Measurements from ENCODE around the gene SLC11A2. TPM values are rescaled to one million over a fixed set of nuclear protein-coding genes. Genes with fewer than 3 reads are reported as not detected.
A peak's percentile ranks its signal among the peaks of the same experiment; 100 is the strongest.

SLC11A2 gene
- total RNA-seq, 4 donors from 2014 or later, result 24.9 to 47.1 (median 32.4) TPM

GRCh38 chr12:51047655-51048540 is 21.7 kb upstream of the SLC11A2 start, which contains the start of gene LETMD1:
TSS of gene LETMD1 (plus strand) at chr12:51048327. CDS start at chr12:51048357, 30 bp downstream.
- H3K4me1 ChIP-seq, result peaks cover 9 to 37% (median 14%) of the 10 kb centered on the region in 3 donors
- ATAC-seq, result peak; percentile 100
- H3K36me3 ChIP-seq, result peaks cover 0 to 29% of the 10 kb centered on the region in 2 donors
- TF ChIP-seq CTCF (IDR thresholded peaks at IDR 0.05) (peak; percentile 76 to 97 (median 86)), POLR2AphosphoS5 (IDR thresholded peaks at IDR 0.05) (peak; percentile 77), EP300 (IDR thresholded peaks at IDR 0.05) (no peak), POLR2A (IDR thresholded peaks at IDR 0.05) (peak; percentile 32 to 64)
- H3K9me3 ChIP-seq, result no peaks in the 10 kb centered on the region
- peak within 1 kb of the TSS; percentile 67 to 98 (median 94) for H3K27ac ChIP-seq
- WGBS, 2 donors (ENCODE audit: low coverage in 1 of 2), result 5 to 9% methylated on average over 11 to 27 of the region's 51 CpGs
- H3K27me3 ChIP-seq, result no peaks in the 10 kb centered on the region
- H3K4me3 ChIP-seq, result peak within 1 kb of the TSS; percentile 72 to 74

GRCh38 chr12:51036279-51036678 is 10.1 kb upstream of the SLC11A2 start:
- Histone ChIP-seq H3K36me3 (no peaks in the 10 kb centered on the region), H3K4me3 (no peak overlapping the region), H3K9me3 (no peaks in the 10 kb centered on the region), H3K27me3 (no peaks in the 10 kb centered on the region), H3K4me1 (no peaks in the 10 kb centered on the region), H3K27ac (no peak overlapping the region)
- ATAC-seq, result no peak
- WGBS, 2 donors (ENCODE audit: low coverage in 1 of 2), result 65 to 82% methylated on average over 3 of the region's 3 CpGs
- TF ChIP-seq POLR2AphosphoS5 (IDR thresholded peaks at IDR 0.05), result no peak
- TF ChIP-seq POLR2A (IDR thresholded peaks at IDR 0.05), result no peak
- no peak for TF ChIP-seq EP300 (IDR thresholded peaks at IDR 0.05)
- no peak for TF ChIP-seq CTCF (IDR thresholded peaks at IDR 0.05)

- TF ChIP-seq POLR2AphosphoS5 (IDR thresholded peaks at IDR 0.05) (no peak), CTCF (IDR thresholded peaks at IDR 0.05) (no peak), EP300 (IDR thresholded peaks at IDR 0.05) (no peak), POLR2A (IDR thresholded peaks at IDR 0.05) (no peak)
- no peaks in the 10 kb centered on the region for H3K4me1 ChIP-seq
- no peak for ATAC-seq
- H3K9me3 ChIP-seq, result no peaks in the 10 kb centered on the region
- H3K27ac ChIP-seq, result no peak overlapping the region
- no peak overlapping the region for H3K4me3 ChIP-seq
- no peaks in the 10 kb centered on the region for H3K27me3 ChIP-seq
- no peaks in the 10 kb centered on the region for H3K36me3 ChIP-seq
- 84 to 88% methylated on average over 3 to 4 of the region's 4 CpGs for WGBS, 2 donors (ENCODE audit: low coverage in 1 of 2)
Measured at GRCh38 chr12:51033457-51034089, 7.4 kb upstream of the SLC11A2 start.

- no peak overlapping the region for H3K4me3 ChIP-seq
- H3K9me3 ChIP-seq, result no peaks in the 10 kb centered on the region
- no peaks in the 10 kb centered on the region for H3K4me1 ChIP-seq
- H3K27ac ChIP-seq, result no peak overlapping the region
- TF ChIP-seq CTCF (IDR thresholded peaks at IDR 0.05) (no peak), POLR2A (IDR thresholded peaks at IDR 0.05) (no peak)
- no peaks in the 10 kb centered on the region for H3K27me3 ChIP-seq
- no peaks in the 10 kb centered on the region for H3K36me3 ChIP-seq
- WGBS, 2 donors (ENCODE audit: low coverage in 1 of 2), result 40 to 67% methylated on average over 1 to 2 of the region's 2 CpGs
- ATAC-seq, result no peak
Measured at GRCh38 chr12:51033048-51033447, 6.9 kb upstream of the SLC11A2 start.
